H1 (cell line): ENCODE data around the gene GLRX5. TPM values are rescaled to one million over a fixed set of nuclear protein-coding genes. Genes with fewer than 3 reads are reported as not detected.

Source experiments
- CTCF ChIA-PET: fragments of 300-600 bp; sonication (Branson Sonifier 250); formaldehyde crosslinking; loops from one replicate; lab custom pipeline; 2021; ENCODE audit not compliant: partially characterized antibody; lab: Charles Lee
- POLR2A ChIA-PET: fragments of 300-600 bp; sonication (Branson Sonifier 250); formaldehyde crosslinking; loops from one replicate; lab custom pipeline; 2021; ENCODE audit warnings: inconsistent platforms; ENCODE audit not compliant: partially characterized antibody; lab: Charles Lee
- DNase-seq, 2 experiments: peaks; one replicate each; pipeline versions ENCODE4 v3.0.0 to v3.0.0-alpha.2; 2010 to 2022; ENCODE audit warnings: low spot score in 2 of 2, low read depth in 1 of 2, mixed read lengths in 1 of 2
- FAIRE-seq: peaks from 2 replicates; lab custom pipeline; 2011; peaks lifted over from hg19 to GRCh38; lab: Jason Lieb, UNC
- H2AFZ ChIP-seq: 2 replicates; pipeline ENCODE4 v1.8.1; 2012; ENCODE audit warnings: low read length, inconsistent platforms
- H2AK5ac ChIP-seq: 2 replicates; pipeline ENCODE4 v1.6.1; 2013; ENCODE audit warnings: low read depth, low read length
- H2BK120ac ChIP-seq: replicated peaks from 2 replicates; pipeline ENCODE3; 2013; ENCODE audit warnings: low read depth, low read length, inconsistent platforms
- H2BK12ac ChIP-seq: 2 replicates; pipeline ENCODE4 v1.6.1; 2013; ENCODE audit warnings: low read depth, low read length
- H2BK15ac ChIP-seq: 2 replicates; pipeline ENCODE4 v1.6.1; 2013; ENCODE audit warnings: low read length
- H2BK20ac ChIP-seq: 2 replicates; pipeline ENCODE4 v1.6.1; 2013; ENCODE audit warnings: low read length
- H2BK5ac ChIP-seq: 2 replicates; pipeline ENCODE4 v1.6.1; 2013; ENCODE audit warnings: low read depth, low read length
- H3K14ac ChIP-seq: 2 replicates; pipeline ENCODE4 v1.6.1; 2013; ENCODE audit warnings: inconsistent platforms; ENCODE audit not compliant: insufficient read length
- H3K18ac ChIP-seq: 2 replicates; pipeline ENCODE4 v1.6.1; 2013; ENCODE audit warnings: low read length; ENCODE audit errors: extremely low read depth
- H3K23ac ChIP-seq: 2 replicates; pipeline ENCODE4 v1.6.1; 2013; ENCODE audit warnings: inconsistent platforms; ENCODE audit not compliant: insufficient read length
- H3K23me2 ChIP-seq: 2 replicates; pipeline ENCODE4 v1.6.1; 2013; ENCODE audit warnings: low read depth, low read length
- H3K27ac ChIP-seq: 2 replicates; pipeline ENCODE4 v1.6.1; 2011; ENCODE audit warnings: low read depth, low read length, inconsistent platforms
- H3K27me3 ChIP-seq, 4 experiments: replicated peaks in 1 of 4; 1 replicate in 1 of 4; 2 replicates in 3 of 4; pipeline versions ENCODE4 v1.6.1 to v1.8.1; 2011 to 2013; ENCODE audit warnings: low read length in 3 of 4, mild to moderate bottlenecking in 3 of 4, inconsistent platforms in 2 of 4, mixed read lengths in 2 of 4, moderate library complexity in 1 of 4; ENCODE audit not compliant: control insufficient read depth in 3 of 4, insufficient read depth in 3 of 4; ENCODE audit errors: extremely low read depth in 1 of 4
- H3K36me3 ChIP-seq, 4 experiments: 2 replicates each; pipeline versions ENCODE4 v1.6.1 to v1.8.1; 2011 to 2013; ENCODE audit warnings: mild to moderate bottlenecking in 4 of 4, low read length in 3 of 4, moderate library complexity in 2 of 4, control low read depth in 1 of 4, inconsistent platforms in 1 of 4; ENCODE audit not compliant: insufficient read depth in 4 of 4, control insufficient read depth in 2 of 4
- H3K4ac ChIP-seq: replicated peaks from 2 replicates; pipeline ENCODE3; 2013; ENCODE audit warnings: low read length, low read depth, mixed read lengths, inconsistent platforms; ENCODE audit not compliant: insufficient read length
- H3K4me1 ChIP-seq, 4 experiments: replicated peaks in 1 of 4; 1 replicate in 1 of 4; 2 replicates in 3 of 4; pipeline versions ENCODE4 v1.6.1 to v1.8.1; 2011 to 2013; ENCODE audit warnings: low read length in 3 of 4, inconsistent platforms in 2 of 4, mixed read lengths in 1 of 4; ENCODE audit not compliant: insufficient read depth in 4 of 4, control insufficient read depth in 3 of 4
- H3K4me2 ChIP-seq, 2 experiments: 2 replicates each; pipeline versions ENCODE4 v1.6.1 to v1.8.1; 2011 to 2013; ENCODE audit warnings: low read depth in 2 of 2, low read length in 2 of 2, control low read depth in 1 of 2, inconsistent platforms in 1 of 2, mild to moderate bottlenecking in 1 of 2; ENCODE audit not compliant: insufficient read depth in 1 of 2
- H3K4me3 ChIP-seq, 4 experiments: fragments of 200-600, 300-600 bp in 1 of 4; sonication (generic), shearing (Covaris generic), sonication (Bioruptor Twin) in 1 of 4; 2 replicates each; pipeline versions ENCODE4 v1.5.1 to v1.8.1; 2011 to 2016; ENCODE audit warnings: low read length in 4 of 4, low read depth in 3 of 4, control low read depth in 2 of 4, inconsistent platforms in 2 of 4, mild to moderate bottlenecking in 2 of 4, mixed read lengths in 1 of 4, moderate library complexity in 1 of 4; ENCODE audit not compliant: insufficient read depth in 2 of 4; ENCODE audit errors: extremely low read depth in 1 of 4
- H3K56ac ChIP-seq: replicated peaks from 2 replicates; pipeline ENCODE3; 2013; ENCODE audit warnings: low read depth, mild to moderate bottlenecking, mixed read lengths, low read length, inconsistent platforms; ENCODE audit not compliant: insufficient read length
- H3K79me1 ChIP-seq: 2 replicates; pipeline ENCODE4 v1.6.1; 2013; ENCODE audit warnings: low read depth, low read length, control low read depth
- H3K79me2 ChIP-seq, 2 experiments: 2 replicates each; pipeline versions ENCODE4 v1.6.1 to v1.8.1; 2012 to 2013; ENCODE audit warnings: low read length in 2 of 2, mild to moderate bottlenecking in 2 of 2, inconsistent platforms in 1 of 2; ENCODE audit not compliant: insufficient read depth in 2 of 2, control insufficient read depth in 1 of 2
- H3K9ac ChIP-seq, 4 experiments: replicated peaks in 1 of 4; 1 replicate in 1 of 4; 2 replicates in 3 of 4; pipeline versions ENCODE4 v1.6.1 to v1.8.1; 2011 to 2013; ENCODE audit warnings: low read depth in 3 of 4, low read length in 3 of 4, control low read depth in 2 of 4, mild to moderate bottlenecking in 2 of 4, moderate library complexity in 2 of 4, inconsistent platforms in 1 of 4; ENCODE audit errors: extremely low read depth in 1 of 4
- H3K9me3 ChIP-seq, 2 experiments: 2 replicates each; pipeline versions ENCODE4 v1.6.1 to v1.8.1; 2012 to 2013; ENCODE audit warnings: mild to moderate bottlenecking in 2 of 2, moderate library complexity in 2 of 2, control low read depth in 1 of 2, inconsistent platforms in 1 of 2, low read depth in 1 of 2, low read length in 1 of 2, mixed read lengths in 1 of 2; ENCODE audit not compliant: insufficient read depth in 2 of 2
- H4K20me1 ChIP-seq, 2 experiments: replicated peaks in 1 of 2; 2 replicates each; pipeline versions ENCODE3 to v1.8.1; 2011 to 2013; ENCODE audit warnings: inconsistent platforms in 2 of 2, low read length in 2 of 2, mild to moderate bottlenecking in 1 of 2; ENCODE audit not compliant: insufficient read depth in 2 of 2, control insufficient read depth in 1 of 2
- H4K5ac ChIP-seq: 2 replicates; pipeline ENCODE4 v1.6.1; 2013; ENCODE audit warnings: low read length, low read depth, mixed read lengths, inconsistent platforms; ENCODE audit not compliant: insufficient read length
- H4K8ac ChIP-seq: 2 replicates; pipeline ENCODE4 v1.8.0; 2013; ENCODE audit warnings: mild to moderate bottlenecking, moderate library complexity, low read length, inconsistent platforms; ENCODE audit not compliant: insufficient read depth; ENCODE audit errors: extremely low read depth
- H4K91ac ChIP-seq: replicated peaks from 2 replicates; pipeline ENCODE3; 2013; ENCODE audit warnings: low read length, mixed read lengths, inconsistent platforms; ENCODE audit not compliant: insufficient read length
- ASH2L ChIP-seq: fragments of 200-600, 300-600 bp; sonication (generic); IDR thresholded peaks from one replicate; pipeline ENCODE4 v1.7.1; 2017; ENCODE audit warnings: low read length
- CEBPB ChIP-seq: IDR thresholded peaks from 2 replicates; pipeline ENCODE4 v1.6.1; 2012; ENCODE audit warnings: low read depth, low read length
- CTBP2 ChIP-seq: IDR thresholded peaks from 2 replicates; pipeline ENCODE4 v1.7.0; 2011; ENCODE audit warnings: borderline replicate concordance, mild to moderate bottlenecking, moderate library complexity, mixed read lengths, low read length; ENCODE audit not compliant: insufficient read depth, insufficient read length
- CTCF ChIP-seq, 3 experiments: IDR thresholded peaks; 1 replicate in 2 of 3; 2 replicates in 1 of 3; pipeline versions ENCODE4 v1.5.1 to v1.6.1; 2011; ENCODE audit warnings: low read length in 3 of 3, mild to moderate bottlenecking in 3 of 3, inconsistent platforms in 2 of 3, low read depth in 1 of 3, moderate library complexity in 1 of 3; ENCODE audit not compliant: insufficient read depth in 1 of 3; ENCODE audit errors: control extremely low read depth in 1 of 3
- FOSL1 ChIP-seq: IDR thresholded peaks from 2 replicates; pipeline ENCODE4 v1.6.1; 2011; ENCODE audit warnings: mild to moderate bottlenecking, low read depth, low read length, moderate library complexity; ENCODE audit not compliant: insufficient read depth
- HDAC6 ChIP-seq: IDR thresholded peaks from one replicate; pipeline ENCODE4 v1.7.1; 2012; ENCODE audit warnings: low read depth, mild to moderate bottlenecking, inconsistent platforms, low read length, moderate library complexity
- KDM5A ChIP-seq: fragments of 200-600 bp; IDR thresholded peaks from 2 replicates; pipeline ENCODE4 v1.7.1; 2012; ENCODE audit warnings: mild to moderate bottlenecking, low read length, inconsistent platforms, mixed read lengths
- MAFK ChIP-seq: IDR thresholded peaks from 2 replicates; pipeline ENCODE4 v1.6.1; 2012; ENCODE audit warnings: low read depth, mild to moderate bottlenecking, improper control_type of control experiment, low read length
- RXRA ChIP-seq: IDR thresholded peaks from 2 replicates; pipeline ENCODE4 v1.6.1; 2011; ENCODE audit warnings: low read depth, mild to moderate bottlenecking, low read length, moderate library complexity; ENCODE audit not compliant: insufficient read depth
- SIN3A ChIP-seq, 2 experiments: IDR thresholded peaks in 1 of 2; conservative IDR thresholded peaks in 1 of 2; 2 replicates each; pipeline ENCODE4 v1.6.1; 2011 to 2012; ENCODE audit warnings: low read length in 2 of 2, improper control_type of control experiment in 1 of 2, low read depth in 1 of 2, mild to moderate bottlenecking in 1 of 2
- SP2 ChIP-seq: IDR thresholded peaks from 2 replicates; pipeline ENCODE4 v1.6.1; 2012; ENCODE audit warnings: mild to moderate bottlenecking, low read length, inconsistent platforms
- WGBS, 2 experiments: shearing (Covaris generic) in 1 of 2; methylation state at CpG; one replicate each; pipeline versions ENCODE4 v1.1.6 to v1.1.7; 2013 to 2015; ENCODE audit warnings: low lambda C conversion rate in 2 of 2, mixed read lengths in 2 of 2, inconsistent platforms in 1 of 2, low coverage in 1 of 2, missing lambda C conversion rate in 1 of 2; ENCODE audit not compliant: insufficient replicate concordance in 2 of 2, insufficient coverage in 1 of 2, insufficient read length in 1 of 2; ENCODE audit errors: extremely low coverage in 1 of 2, missing lambda C conversion rate in 1 of 2; 5-methylcytosine and 5-hydroxymethylcytosine counted together
- polyA plus RNA-seq, 7 experiments: library from polyadenylated mRNA; depleted of rRNA in 3 of 7; stranded (reverse) in 5 of 7; unstranded in 2 of 7; fragments of >200 nt in 5 of 7; fragments of 200-250 nt in 2 of 7; gene quantifications; 1 replicate in 5 of 7; 2 replicates in 1 of 7; 4 replicates in 1 of 7; pipeline versions ENCODE4 v1.2.1 to v1.2.3, GENCODE V29; 2011 to 2013; ENCODE audit warnings: missing spikeins in 2 of 7, mixed read lengths in 2 of 7
- total RNA-seq: library from RNA; stranded (reverse); fragmentation: NEBNext Ultra II Directional; extraction: Animal tissue kit (Norgen Biotek cat#: 25700); gene quantifications from 2 replicates; pipeline ENCODE4 v1.2.1, GENCODE V29; 2021

The GLRX5 gene
- total and polyA plus RNA-seq, 2 of the 8 experiments (the other 6 are each of a cell fraction or from before 2014, with no cell fraction given): 70.1 to 88.8 TPM

- Histone ChIP-seq H3K27ac (no peak overlapping the region), H2AK5ac (no peak overlapping the region), H3K4me3 (no peak overlapping the region), H4K8ac (no peak overlapping the region), H3K4me2 (no peak overlapping the region), H3K9ac (no peak overlapping the region), H4K20me1 (peaks cover 0 to 8% of the 10 kb centered on the region in 2 experiments), H2BK15ac (no peak overlapping the region), H3K4me1 (peaks cover 0 to 3% (median 0%) of the 10 kb centered on the region in 4 experiments; a peak in 1 of 7 replicates), H3K27me3 (peaks cover 0 to 2% (median 0%) of the 10 kb centered on the region in 4 experiments; a peak in 4 of 7 replicates), H2BK20ac (no peak overlapping the region), H3K4ac (no peak overlapping the region), H3K9me3 (0 out of 4 replicates have a peak, but pooled peaks cover 0 to 3% of the 10 kb centered on the region in 2 experiments), H2BK12ac (no peak overlapping the region), H3K14ac (no peak overlapping the region), H3K56ac (no peak overlapping the region), H3K79me1 (peaks cover 2% of the 10 kb centered on the region; the same call in 1 of the 2 replicates), H3K36me3 (no peaks in the 10 kb centered on the region), H3K23me2 (peaks cover 3% of the 10 kb centered on the region; the same call in 1 of the 2 replicates), H2AFZ (no peak overlapping the region), H2BK5ac (no peak overlapping the region), H4K5ac (no peak overlapping the region), H4K91ac (no peak overlapping the region), H2BK120ac (no peak overlapping the region), H3K79me2 (no peaks in the 10 kb centered on the region), H3K23ac (no peak overlapping the region), H3K18ac (no peak overlapping the region)
- ChIA-PET POLR2A (interaction anchor here (1.0 kb wide), 1 partner anchor 12 kb away, joined by 3 read pairs; no protein-coding TSS in a partner anchor), CTCF (interaction anchor here (0.8 to 2.2 kb wide), 5 partner anchors 9 to 442 kb away, joined by 3 to 11 read pairs (median 4); no protein-coding TSS in a partner anchor)
- FAIRE-seq (no peak), DNase-seq (no peak)
- WGBS, 2 experiments: 100% methylated on average over 1 of the region's 1 CpG; no CpG with 5 or more reads in 1 of the 2 experiments
- TF ChIP-seq CEBPB: no peak
- no peak for TF ChIP-seq SIN3A (conservative IDR thresholded peaks at IDR 0.05 in 1 of 2, IDR thresholded peaks at IDR 0.05 in 1 of 2; ENCODE audit: low read depth in 1 of 2, low read length in 2 of 2)
- TF ChIP-seq ASH2L: no peak
- TF ChIP-seq HDAC6: no peak
- no peak for TF ChIP-seq MAFK
- TF ChIP-seq CTBP2: no peak
- no peak for TF ChIP-seq FOSL1
- no peak for TF ChIP-seq KDM5A
- no peak for TF ChIP-seq SP2
- TF ChIP-seq RXRA: no peak
- TF ChIP-seq CTCF (IDR thresholded peaks at IDR 0.05; ENCODE audit: control extremely low read depth in 1 of 3, insufficient read depth in 1 of 3, low read depth in 1 of 3, low read length in 3 of 3): no peak
These were observed 16.6 kb downstream of the GLRX5 start for GRCh38 chr14:95551435-95551834.
